GM19043 (cell line): ENCODE data around the gene CALHM4.

ENCODE experiments used
- ATAC-seq: cut with Tn5 transposase; IDR thresholded peaks from one replicate; pipeline ENCODE4 v1.9.1; 2021; ENCODE audit warnings: low read depth; ENCODE audit not compliant: unreplicated experiment

The CALHM4 gene, protein sequence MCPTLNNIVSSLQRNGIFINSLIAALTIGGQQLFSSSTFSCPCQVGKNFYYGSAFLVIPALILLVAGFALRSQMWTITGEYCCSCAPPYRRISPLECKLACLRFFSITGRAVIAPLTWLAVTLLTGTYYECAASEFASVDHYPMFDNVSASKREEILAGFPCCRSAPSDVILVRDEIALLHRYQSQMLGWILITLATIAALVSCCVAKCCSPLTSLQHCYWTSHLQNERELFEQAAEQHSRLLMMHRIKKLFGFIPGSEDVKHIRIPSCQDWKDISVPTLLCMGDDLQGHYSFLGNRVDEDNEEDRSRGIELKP

DNA sequence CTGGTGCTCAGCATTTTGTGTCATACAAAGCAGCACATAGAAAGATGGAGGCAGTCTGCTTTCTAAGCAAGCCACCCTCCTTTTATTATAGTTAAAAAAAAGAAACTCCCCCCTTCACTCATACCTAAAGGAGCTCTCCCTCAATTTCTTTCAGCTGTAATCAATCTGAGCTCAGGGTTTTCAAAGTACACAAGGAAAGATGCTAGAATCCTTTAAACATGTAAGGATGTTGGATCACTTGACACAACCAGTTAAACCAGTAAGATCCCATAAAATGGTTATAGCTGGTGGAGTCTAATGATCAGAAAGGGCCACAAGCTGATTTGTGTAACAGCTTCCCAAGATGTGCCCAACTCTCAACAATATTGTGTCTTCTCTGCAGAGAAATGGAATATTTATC lies at the start of gene CALHM4:
TSS of gene CALHM4 (plus strand) at position 301 of the 400 bp plus-strand sequence. CDS start at position 344, 43 bp downstream.
- ATAC-seq = no peak

DNA sequence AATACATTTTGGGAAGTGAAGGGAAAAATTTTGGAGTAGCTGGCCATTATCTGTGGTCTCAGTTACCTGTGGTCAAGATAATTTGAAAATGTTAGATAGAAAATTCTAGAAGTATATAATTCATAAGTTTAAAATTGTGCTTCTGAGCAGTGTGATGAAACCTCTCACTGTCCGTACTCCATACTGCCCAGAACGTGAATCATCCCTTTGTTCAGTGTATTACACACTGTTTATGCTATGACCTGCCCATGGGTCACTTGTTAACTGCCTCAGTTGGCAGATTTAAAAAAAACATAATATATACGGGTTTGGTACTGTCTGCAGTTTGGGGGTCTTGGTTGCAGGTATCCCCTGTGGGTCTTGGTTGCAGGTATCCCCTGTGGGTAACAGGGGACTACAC lies 46.2 kb upstream of the CALHM4 start:
- ATAC-seq = no peak

DNA sequence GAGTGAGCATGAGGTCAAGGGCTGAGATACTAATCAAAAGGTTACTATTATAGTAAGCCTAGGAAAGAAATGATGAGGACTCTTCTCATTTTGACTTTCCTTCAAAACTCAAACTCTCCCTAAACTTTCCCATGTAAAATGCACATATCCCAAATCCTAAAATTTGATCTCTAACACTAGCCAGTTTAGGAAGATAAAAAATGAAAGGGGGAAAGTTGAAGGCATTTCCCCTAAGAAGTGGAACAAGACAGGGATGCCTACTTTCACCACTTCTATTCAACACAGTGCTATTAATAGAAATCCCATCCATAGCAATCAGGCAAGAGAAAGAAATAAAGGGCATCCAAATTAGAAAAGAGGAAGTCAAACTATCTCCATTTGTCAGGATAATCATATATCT lies 45.0 kb upstream of the CALHM4 start:
- no peak for ATAC-seq

DNA sequence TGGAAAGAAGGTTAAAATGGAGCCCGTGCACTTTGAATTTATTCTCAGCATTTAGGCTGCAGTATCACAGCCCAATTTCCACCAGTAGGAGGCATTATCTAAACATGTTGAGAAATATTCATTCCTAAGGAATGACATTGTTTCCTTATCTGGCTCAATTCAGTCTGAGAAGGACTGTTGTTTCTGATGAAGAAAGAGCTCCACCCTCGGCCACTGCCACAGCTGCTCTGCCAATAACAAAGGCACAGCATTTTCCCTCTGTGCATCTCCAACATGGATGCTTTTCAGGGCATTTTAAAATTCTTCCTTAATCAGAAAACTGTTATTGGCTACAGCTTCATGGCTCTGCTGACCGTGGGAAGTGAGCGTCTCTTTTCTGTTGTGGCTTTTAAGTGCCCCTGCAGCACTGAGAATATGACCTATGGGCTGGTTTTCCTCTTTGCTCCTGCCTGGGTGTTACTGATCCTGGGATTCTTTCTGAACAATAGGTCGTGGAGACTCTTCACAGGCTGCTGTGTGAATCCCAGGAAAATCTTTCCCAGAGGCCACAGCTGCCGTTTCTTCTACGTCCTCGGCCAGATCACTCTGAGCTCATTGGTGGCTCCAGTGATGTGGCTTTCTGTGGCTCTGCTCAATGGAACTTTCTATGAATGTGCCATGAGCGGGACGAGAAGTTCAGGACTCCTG lies 42.0 kb upstream of the CALHM4 start, which contains the start of gene CALHM5:
TSS of gene CALHM5 (plus strand) at position 216 of the 687 bp plus-strand sequence. CDS start at position 274, 58 bp downstream.
- ATAC-seq = no peak

DNA sequence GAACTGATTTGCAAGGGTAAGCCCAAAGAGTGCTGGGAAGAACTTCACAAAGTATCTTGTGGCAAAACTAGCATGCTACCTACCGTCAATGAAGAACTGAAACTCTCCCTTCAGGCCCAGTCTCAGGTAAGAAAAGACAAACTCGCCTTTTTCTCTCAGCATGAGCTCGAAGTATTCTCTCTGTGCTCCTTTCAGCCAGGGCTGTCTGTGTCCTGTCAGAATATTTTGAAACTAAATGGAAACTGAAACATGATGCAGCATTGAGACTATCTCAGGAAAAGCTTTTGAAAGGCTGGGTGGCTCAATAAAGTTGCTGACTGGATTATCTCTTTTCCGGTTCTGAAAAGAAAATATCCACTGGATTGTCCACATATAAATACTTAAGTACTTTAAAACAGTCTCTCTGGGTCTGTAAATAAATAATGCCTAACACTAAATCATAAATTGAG lies 41.4 kb upstream of the CALHM4 start:
- ATAC-seq = peak; percentile 79

DNA sequence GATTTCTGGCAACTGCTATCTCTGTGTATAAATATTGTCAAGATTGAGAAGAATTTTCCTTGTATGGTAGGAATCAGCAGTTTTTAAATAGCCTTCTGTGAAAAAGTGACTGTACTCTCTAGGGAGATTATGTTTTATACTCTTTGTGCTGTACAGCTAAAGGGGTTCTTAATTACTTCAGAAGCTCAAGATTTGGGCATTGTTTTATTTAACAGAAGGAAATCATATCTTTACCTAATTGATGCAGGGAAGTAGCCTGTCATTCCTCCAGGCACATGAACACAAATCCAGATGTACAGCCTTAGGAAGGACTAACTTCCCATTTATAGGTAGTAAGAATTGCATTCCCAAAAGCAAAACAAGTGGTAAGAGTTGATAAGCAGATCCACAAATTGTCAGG lies 40.8 kb upstream of the CALHM4 start:
- no peak for ATAC-seq

- ATAC-seq = no peak
Measured at GRCh38 chr6:116513224-116513875, 40.2 kb upstream of the CALHM4 start.

DNA sequence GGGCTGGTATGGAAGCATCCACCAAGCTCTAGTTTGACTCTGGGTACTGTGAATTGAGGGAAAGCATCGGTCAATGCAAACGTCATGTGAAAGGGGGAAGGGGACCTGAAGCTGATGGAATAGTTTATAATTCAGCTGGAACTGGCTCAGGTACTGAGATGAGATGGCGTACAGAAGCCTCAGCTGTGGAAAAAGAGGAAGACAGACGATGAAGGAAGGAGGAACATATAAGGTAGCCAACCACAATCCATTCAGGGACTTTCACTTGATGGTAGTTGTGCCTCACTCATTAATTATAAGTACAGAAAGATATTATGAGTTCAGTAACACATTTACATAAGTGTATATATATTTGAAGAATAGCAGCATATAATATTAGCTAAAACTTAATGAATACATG lies 39.4 kb upstream of the CALHM4 start:
- no peak for ATAC-seq

DNA sequence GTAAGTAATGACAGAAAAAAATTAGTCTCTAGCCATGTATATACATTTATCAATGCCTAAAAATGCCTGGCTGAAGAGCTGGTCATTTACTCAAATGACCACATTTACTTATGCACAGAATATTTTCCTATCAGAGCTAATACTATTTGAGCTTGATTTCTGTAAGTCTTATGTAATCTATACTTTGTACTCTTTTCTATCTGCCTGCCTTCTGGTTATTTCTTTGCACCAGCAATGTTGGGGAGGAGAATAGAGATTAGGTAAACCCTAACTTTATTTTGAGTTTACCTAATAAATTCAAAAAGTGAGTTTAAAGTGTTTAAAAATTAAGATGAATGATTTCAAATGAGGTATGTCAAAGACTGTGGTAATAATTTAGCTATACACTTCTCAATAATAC lies 38.4 kb upstream of the CALHM4 start:
- no peak for ATAC-seq

- ATAC-seq = no peak
Measured at GRCh38 chr6:116518621-116519368, 34.8 kb upstream of the CALHM4 start.

- ATAC-seq = no peak
Measured at GRCh38 chr6:116522896-116523295, 30.7 kb upstream of the CALHM4 start.

DNA sequence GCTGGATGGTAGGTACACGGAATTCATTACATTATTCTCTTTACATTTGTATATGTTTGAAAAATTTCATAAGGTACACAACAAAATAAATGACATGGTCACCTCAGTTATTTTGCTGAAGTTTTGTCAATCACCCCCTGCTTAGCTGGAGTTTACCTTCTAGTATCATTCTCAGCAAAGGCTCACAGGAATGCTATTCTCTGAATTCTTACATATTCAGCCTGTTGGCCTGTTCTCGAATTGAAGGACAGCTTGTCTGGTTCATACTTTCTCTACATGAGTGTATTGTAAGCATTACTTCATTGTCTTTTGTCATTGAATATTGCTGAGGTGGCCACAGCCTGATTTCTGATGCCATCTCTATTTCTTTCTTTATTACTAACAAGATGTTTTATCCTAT lies 29.3 kb upstream of the CALHM4 start:
- no peak for ATAC-seq

GRCh38 chr6:116528133-116528532 lies 25.4 kb upstream of the CALHM4 start:
- ATAC-seq = no peak

DNA sequence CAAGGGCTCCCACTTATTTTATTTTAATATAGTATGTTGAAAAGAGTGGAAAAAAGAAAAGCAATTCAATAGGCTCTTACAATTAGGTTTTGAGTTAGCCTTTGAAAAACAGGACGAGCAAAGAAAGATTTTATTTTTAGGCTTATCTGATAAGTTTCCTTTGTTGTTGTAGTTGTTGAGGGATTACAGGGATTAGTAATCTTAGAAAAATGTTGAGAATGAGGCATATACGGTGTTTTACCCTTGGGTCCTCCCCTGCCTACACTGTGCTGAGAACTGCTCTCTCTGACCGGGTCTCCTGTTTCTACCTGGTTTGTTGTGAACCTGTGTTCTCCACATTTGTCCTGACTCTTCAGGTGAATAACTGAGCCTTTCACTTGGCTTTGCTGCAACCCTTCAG lies 24.8 kb upstream of the CALHM4 start:
- ATAC-seq = no peak

- no peak for ATAC-seq
Measured at GRCh38 chr6:116529466-116530290, 23.9 kb upstream of the CALHM4 start.

GRCh38 chr6:116530436-116530835 lies 23.1 kb upstream of the CALHM4 start:
- no peak for ATAC-seq

DNA sequence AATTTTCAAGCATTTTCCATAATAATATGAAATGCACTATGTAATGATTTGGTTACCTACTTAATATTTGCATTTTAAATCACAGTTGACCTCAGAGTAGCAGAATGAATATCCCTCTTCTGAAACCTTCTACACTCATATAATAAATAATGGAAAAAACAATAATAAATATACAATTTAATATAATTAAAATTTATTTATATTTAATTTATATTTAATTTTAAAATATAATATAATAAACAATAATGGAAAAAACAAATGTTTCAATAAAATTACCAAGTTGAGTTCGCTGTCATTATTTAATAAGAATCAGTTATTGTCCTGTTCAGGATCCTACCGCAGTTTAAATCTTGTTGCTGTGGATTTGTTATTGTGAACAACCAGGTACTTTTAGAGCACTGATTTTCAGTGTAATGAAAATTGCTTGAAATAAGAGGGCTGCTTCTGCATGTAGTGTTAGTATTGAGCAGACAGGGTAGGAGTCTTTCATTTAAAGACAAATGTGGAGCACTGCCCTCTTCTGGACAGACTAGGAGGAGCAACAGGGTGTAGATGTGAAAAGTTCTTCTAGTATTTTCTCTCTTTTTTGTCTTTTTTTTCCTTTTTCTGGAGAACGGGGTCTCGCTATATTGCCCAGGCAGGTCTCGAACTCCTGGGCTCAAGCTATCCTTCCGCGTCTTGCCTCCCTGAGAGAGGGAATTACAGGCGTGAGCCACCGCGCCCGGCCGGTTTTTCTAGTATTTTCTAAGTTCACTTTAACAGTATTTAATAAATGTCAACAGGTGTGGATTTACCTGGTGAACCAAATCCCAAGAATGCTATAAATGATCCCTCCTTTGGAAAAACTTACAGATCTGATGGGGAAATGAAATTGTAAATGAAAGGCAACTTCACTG lies 21.6 kb upstream of the CALHM4 start:
- ATAC-seq = peak; percentile 80

DNA sequence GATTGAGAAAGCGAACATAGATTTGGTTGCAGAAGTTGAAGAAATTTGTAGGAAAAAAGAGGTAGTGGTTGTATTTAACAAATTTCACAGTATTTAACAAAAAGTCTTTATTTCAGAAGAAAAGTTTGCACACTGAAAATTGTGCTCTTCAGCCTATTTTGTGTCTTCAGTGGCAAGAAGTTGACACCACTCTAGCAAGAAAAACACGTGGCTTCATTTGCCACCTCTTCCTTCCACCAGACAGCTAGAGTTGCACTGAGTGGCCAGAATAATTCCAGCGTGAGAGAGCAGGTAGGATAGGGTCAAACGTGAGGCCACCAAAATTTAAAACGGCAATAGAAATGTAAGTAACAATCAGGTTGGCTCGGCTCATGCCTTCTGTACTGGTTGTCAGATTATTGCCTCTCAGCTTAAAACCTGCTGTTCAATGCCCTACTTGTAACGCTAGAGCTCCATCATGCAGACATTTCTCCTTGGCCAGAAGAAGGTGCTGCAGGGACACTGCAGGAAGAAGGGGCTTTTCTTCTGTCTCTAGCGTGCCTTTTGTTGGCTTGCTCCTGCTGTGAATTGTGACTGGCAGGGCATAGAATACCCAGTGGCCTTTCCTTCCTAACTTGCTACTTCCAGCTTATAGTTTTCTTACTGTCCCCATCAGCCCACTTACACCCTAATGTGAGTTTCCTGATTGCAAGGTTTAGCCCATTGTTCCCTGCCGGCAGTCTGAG lies 20.2 kb upstream of the CALHM4 start:
- no peak for ATAC-seq
